Endothelial cell of umbilical vein (primary cell): Measurements from ENCODE around the gene SLC5A11. TPM values are rescaled to one million over a fixed set of nuclear protein-coding genes. Genes with fewer than 3 reads are reported as not detected.
A peak's percentile ranks its signal among the peaks of the same experiment; 100 is the strongest.

Experiments used
- BruUV-seq: library from RNA; stranded (reverse); fragments of 400-500 nt; replicated peaks from 2 replicates; lab custom pipeline; 2021; lab: Mats Ljungman, UMichigan
- CTCF ChIA-PET: fragments of 300-600, 350-600 bp; sonication (Branson Sonifier 250); formaldehyde crosslinking; loops from one replicate; lab custom pipeline; 2021; ENCODE audit warnings: antibody characterized with exemption, inconsistent platforms; lab: Charles Lee
- POLR2A ChIA-PET: fragments of 300-600, 350-600 bp; sonication (Branson Sonifier 250); formaldehyde crosslinking; loops from one replicate; lab custom pipeline; 2021; ENCODE audit warnings: antibody characterized with exemption, inconsistent platforms; lab: Charles Lee
- DNase-seq: peaks from one replicate; pipeline ENCODE4 v3.0.0-alpha.2; 2011; ENCODE audit warnings: low read depth, low spot score
- FAIRE-seq: peaks from 2 replicates; lab custom pipeline; 2011; peaks lifted over from hg19 to GRCh38; lab: Jason Lieb, UNC
- H2AFZ ChIP-seq: 2 replicates; pipeline ENCODE4 v1.6.0; 2012; ENCODE audit warnings: low read depth, low read length, control low read depth, inconsistent platforms
- H3K27ac ChIP-seq: 2 replicates; pipeline ENCODE4 v1.5.1; 2011; ENCODE audit warnings: low read depth, mild to moderate bottlenecking, control low read depth, low read length, moderate library complexity; ENCODE audit not compliant: insufficient read depth
- H3K27me3 ChIP-seq, 2 experiments: 2 replicates each; pipeline versions ENCODE4 v1.6.0 to v1.6.1; 2011; ENCODE audit warnings: low read length in 2 of 2, mixed read lengths in 1 of 2; ENCODE audit not compliant: control insufficient read depth in 2 of 2, insufficient read depth in 2 of 2
- H3K36me3 ChIP-seq, 2 experiments: 2 replicates in 1 of 2; 3 replicates in 1 of 2; pipeline ENCODE4 v1.5.1; 2011; ENCODE audit warnings: low read length in 2 of 2, mild to moderate bottlenecking in 1 of 2, moderate library complexity in 1 of 2; ENCODE audit not compliant: control insufficient read depth in 2 of 2, insufficient read depth in 2 of 2; ENCODE audit errors: extremely low read depth in 1 of 2
- H3K4me1 ChIP-seq: 3 replicates; pipeline ENCODE4 v1.5.1; 2011; ENCODE audit warnings: mild to moderate bottlenecking, low read length; ENCODE audit not compliant: control insufficient read depth, insufficient read depth; ENCODE audit errors: extremely low read depth
- H3K4me2 ChIP-seq: 2 replicates; pipeline ENCODE4 v1.6.1; 2011; ENCODE audit warnings: low read length, control low read depth, mixed read lengths; ENCODE audit not compliant: insufficient read depth
- H3K4me3 ChIP-seq, 3 experiments: fragments of 200-600 bp in 1 of 3; sonication (generic), shearing (Covaris generic) in 1 of 3; replicated peaks in 1 of 3; 2 replicates each; pipeline ENCODE4 v1.5.1; 2011 to 2016; ENCODE audit warnings: control low read depth in 3 of 3, low read length in 3 of 3, mild to moderate bottlenecking in 2 of 3, inconsistent platforms in 1 of 3, low read depth in 1 of 3, moderate library complexity in 1 of 3; ENCODE audit not compliant: insufficient read depth in 1 of 3
- H3K79me2 ChIP-seq: 2 replicates; pipeline ENCODE4 v1.6.0; 2012; ENCODE audit warnings: low read length, inconsistent platforms; ENCODE audit not compliant: control insufficient read depth, insufficient read depth
- H3K9ac ChIP-seq: replicated peaks from 2 replicates; pipeline ENCODE3; 2011; ENCODE audit warnings: low read length, control low read depth; ENCODE audit not compliant: insufficient read depth; ENCODE audit errors: extremely low read depth
- H3K9me1 ChIP-seq: replicated peaks from 3 replicates; pipeline ENCODE4 v1.6.0; 2011; ENCODE audit warnings: mild to moderate bottlenecking, low read length; ENCODE audit not compliant: control insufficient read depth, insufficient read depth; ENCODE audit errors: extremely low read depth
- H3K9me3 ChIP-seq: replicated peaks from 2 replicates; pipeline ENCODE4 v1.5.1; 2012; ENCODE audit warnings: low read length, inconsistent platforms; ENCODE audit not compliant: control insufficient read depth, insufficient read depth
- H4K20me1 ChIP-seq: replicated peaks from 2 replicates; pipeline ENCODE3; 2011; ENCODE audit warnings: mild to moderate bottlenecking, low read length; ENCODE audit not compliant: control insufficient read depth, insufficient read depth; ENCODE audit errors: extremely low read depth
- CTCF ChIP-seq, 2 donors: IDR thresholded peaks; 1 replicate in 1 of 2; 2 replicates in 1 of 2; pipeline ENCODE4 v1.5.1; 2011; ENCODE audit warnings: low read length in 2 of 2, mild to moderate bottlenecking in 2 of 2, moderate library complexity in 2 of 2, control low read depth in 1 of 2, inconsistent platforms in 1 of 2, low read depth in 1 of 2; ENCODE audit not compliant: insufficient read depth in 1 of 2; ENCODE audit errors: extremely low read depth in 1 of 2
- EZH2 ChIP-seq: IDR thresholded peaks from 2 replicates; pipeline ENCODE4 v1.6.1; 2012; ENCODE audit warnings: borderline replicate concordance, low read depth, mild to moderate bottlenecking, moderate library complexity, low read length, inconsistent platforms; ENCODE audit not compliant: severe bottlenecking
- FOS ChIP-seq: IDR thresholded peaks from 2 replicates; pipeline ENCODE4 v1.6.1; 2011; ENCODE audit warnings: mild to moderate bottlenecking, low read length, moderate library complexity, borderline replicate concordance; ENCODE audit not compliant: insufficient read depth
- GATA2 ChIP-seq: IDR thresholded peaks from 2 replicates; pipeline ENCODE4 v1.7.0; 2011; ENCODE audit warnings: low read depth, mild to moderate bottlenecking, moderate library complexity, mixed read lengths, low read length; ENCODE audit not compliant: insufficient read length, insufficient read depth
- JUN ChIP-seq: IDR thresholded peaks from 2 replicates; pipeline ENCODE4 v1.6.1; 2011; ENCODE audit warnings: borderline replicate concordance, low read depth; ENCODE audit not compliant: insufficient read length, insufficient read depth
- MYC ChIP-seq: IDR thresholded peaks from one replicate; pipeline ENCODE4 v1.6.1; 2011; ENCODE audit warnings: mild to moderate bottlenecking, low read depth, low read length
- POLR2A ChIP-seq: IDR thresholded peaks from 2 replicates; pipeline ENCODE4 v1.6.1; 2012; ENCODE audit warnings: low read depth, mild to moderate bottlenecking, control low read depth, low read length
- POLR2AphosphoS5 ChIP-seq: IDR thresholded peaks from 2 replicates; pipeline ENCODE4 v1.6.1; 2012; ENCODE audit warnings: low read depth, mild to moderate bottlenecking, control low read depth, low read length, moderate library complexity; ENCODE audit not compliant: insufficient read depth
- dilution Hi-C: fragments of 300-500 bp; cut with MboI; formaldehyde crosslinking; loops from one replicate; pipeline ENCODE4 v1.15.0; 2019; ENCODE audit warnings: low sequenced_read_pairs; ENCODE audit not compliant: extremely low pct_ligation_motif_present
- intact Hi-C: fragments of 100-400 bp; cut with micrococcal nuclease; formaldehyde crosslinking; loops from one replicate; pipeline ENCODE4 v1.10.0; 2022
- polyA plus RNA-seq, 4 experiments: library from polyadenylated mRNA; depleted of rRNA in 3 of 4; stranded (reverse) in 3 of 4; unstranded in 1 of 4; fragments of >200 nt; gene quantifications; 2 replicates each; pipeline versions ENCODE4 v1.2.1 to v1.2.3, GENCODE V29; 2011 to 2012; ENCODE audit warnings: missing spikeins in 1 of 4
- total RNA-seq: library from RNA; stranded (reverse); gene quantifications from 2 replicates; pipeline ENCODE4 v1.2.3, GENCODE V29; 2021
- TF ChIP-seq, protein P1 (sequence below): IDR thresholded peaks from 2 replicates; pipeline ENCODE4 v1.6.1; 2011; ENCODE audit not compliant: insufficient read depth, insufficient read length

The SLC5A11 gene
- total and polyA plus RNA-seq, 2 donors (not counting 3 experiments of a cell fraction or from before 2014, with no cell fraction given), result 0.12 TPM; not detected in 1

- TF ChIP-seq GATA2 (no peak), CTCF (IDR thresholded peaks at IDR 0.05; ENCODE audit: extremely low read depth in 1 of 2, insufficient read depth in 1 of 2, low read depth in 1 of 2, low read length in 2 of 2) (no peak), FOS (no peak), EZH2 (no peak), POLR2AphosphoS5 (no peak), MYC (no peak), JUN (no peak), POLR2A (no peak)
- TF ChIP-seq, protein P1, sequence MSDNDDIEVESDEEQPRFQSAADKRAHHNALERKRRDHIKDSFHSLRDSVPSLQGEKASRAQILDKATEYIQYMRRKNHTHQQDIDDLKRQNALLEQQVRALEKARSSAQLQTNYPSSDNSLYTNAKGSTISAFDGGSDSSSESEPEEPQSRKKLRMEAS, result no peak
- no peaks in the 10 kb centered on the region for H3K9me1 ChIP-seq
- dilution Hi-C loops, result no loop called here
- H4K20me1 ChIP-seq, result no peaks in the 10 kb centered on the region
- DNase-seq, result no peak
- H3K4me3 ChIP-seq, result no peak overlapping the region
- H3K36me3 ChIP-seq, result no peaks in the 10 kb centered on the region
- peak overlapping the region; percentile 71 for H2AFZ ChIP-seq
- H3K27me3 ChIP-seq, result no peaks in the 10 kb centered on the region
- H3K27ac ChIP-seq, result no peak overlapping the region
- intact Hi-C loops, result loop anchor here (10.0 kb wide), 1 partner anchor 192 kb away; no protein-coding TSS in a partner anchor
- ChIA-PET POLR2A (no interaction called here), CTCF (no interaction called here)
- H3K4me1 ChIP-seq, result peaks cover 28% of the 10 kb centered on the region
- no peak overlapping the region for H3K9ac ChIP-seq
- no peaks in the 10 kb centered on the region for H3K79me2 ChIP-seq
- no TSS peak for BruUV-seq
- peak overlapping the region; percentile 8 for H3K4me2 ChIP-seq
- H3K9me3 ChIP-seq, result no peaks in the 10 kb centered on the region
- no peak for FAIRE-seq
These were observed 7.5 kb downstream of the SLC5A11 start for GRCh38 chr16:24853169-24853824.
